ENCODE measurements around the gene STX1A.

Gene STX1A

GRCh38 chr7:73741600-73741999 is 22.1 kb upstream of the STX1A start (continued):
- TF ChIP-seq ZNF423 (tag by site-specific recombination; IDR thresholded peaks at IDR 0.05) (peak; percentile 57; the same call in 1 of the 2 replicates), ZNF24 (tag by site-specific recombination; IDR thresholded peaks at IDR 0.05) (peak; percentile 57; the same call in 1 of the 2 replicates), BCL11B (tag by site-specific recombination; IDR thresholded peaks at IDR 0.05; ENCODE audit: low read depth) (no peak), REPIN1 (tag by site-specific recombination; IDR thresholded peaks at IDR 0.05; ENCODE audit: low read depth) (no peak), ZNF292 (tag by site-specific recombination; IDR thresholded peaks at IDR 0.05; ENCODE audit: borderline replicate concordance, low read depth) (no peak), ZNF530 (tag by site-specific recombination; IDR thresholded peaks at IDR 0.05; ENCODE audit: low read depth) (no peak), ZNF398 (tag by site-specific recombination; IDR thresholded peaks at IDR 0.05) (no peak), ZNF214 (tag by site-specific recombination; IDR thresholded peaks at IDR 0.05; ENCODE audit: borderline replicate concordance) (no peak), ZFP3 (tag by site-specific recombination; IDR thresholded peaks at IDR 0.05; ENCODE audit: low read depth) (no peak), ZNF670 (tag by site-specific recombination; IDR thresholded peaks at IDR 0.05; ENCODE audit: low read depth) (no peak), ZNF664 (tag by site-specific recombination; IDR thresholded peaks at IDR 0.05) (no peak), KLF7 (tag by site-specific recombination; IDR thresholded peaks at IDR 0.05; ENCODE audit: borderline replicate concordance) (no peak), ZNF174 (tag by site-specific recombination; IDR thresholded peaks at IDR 0.05) (no peak), ZNF140 (tag by site-specific recombination; IDR thresholded peaks at IDR 0.05) (no peak), ZBTB7A (tag by site-specific recombination; IDR thresholded peaks at IDR 0.05; ENCODE audit: low read depth) (no peak), ZNF335 (tag by site-specific recombination; conservative IDR thresholded peaks at IDR 0.05) (peak; percentile 69), ZNF76 (tag by site-specific recombination; IDR thresholded peaks at IDR 0.05; ENCODE audit: borderline replicate concordance, low read depth) (no peak), CTCF (tag by site-specific recombination; IDR thresholded peaks at IDR 0.05) (no peak)
- TF ChIP-seq, protein P1, sequence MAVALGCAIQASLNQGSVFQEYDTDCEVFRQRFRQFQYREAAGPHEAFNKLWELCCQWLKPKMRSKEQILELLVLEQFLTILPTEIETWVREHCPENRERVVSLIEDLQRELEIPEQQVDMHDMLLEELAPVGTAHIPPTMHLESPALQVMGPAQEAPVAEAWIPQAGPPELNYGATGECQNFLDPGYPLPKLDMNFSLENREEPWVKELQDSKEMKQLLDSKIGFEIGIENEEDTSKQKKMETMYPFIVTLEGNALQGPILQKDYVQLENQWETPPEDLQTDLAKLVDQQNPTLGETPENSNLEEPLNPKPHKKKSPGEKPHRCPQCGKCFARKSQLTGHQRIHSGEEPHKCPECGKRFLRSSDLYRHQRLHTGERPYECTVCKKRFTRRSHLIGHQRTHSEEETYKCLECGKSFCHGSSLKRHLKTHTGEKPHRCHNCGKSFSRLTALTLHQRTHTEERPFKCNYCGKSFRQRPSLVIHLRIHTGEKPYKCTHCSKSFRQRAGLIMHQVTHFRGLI (tag by site-specific recombination; IDR thresholded peaks at IDR 0.05) = no peak
- TF ChIP-seq, protein P2, sequence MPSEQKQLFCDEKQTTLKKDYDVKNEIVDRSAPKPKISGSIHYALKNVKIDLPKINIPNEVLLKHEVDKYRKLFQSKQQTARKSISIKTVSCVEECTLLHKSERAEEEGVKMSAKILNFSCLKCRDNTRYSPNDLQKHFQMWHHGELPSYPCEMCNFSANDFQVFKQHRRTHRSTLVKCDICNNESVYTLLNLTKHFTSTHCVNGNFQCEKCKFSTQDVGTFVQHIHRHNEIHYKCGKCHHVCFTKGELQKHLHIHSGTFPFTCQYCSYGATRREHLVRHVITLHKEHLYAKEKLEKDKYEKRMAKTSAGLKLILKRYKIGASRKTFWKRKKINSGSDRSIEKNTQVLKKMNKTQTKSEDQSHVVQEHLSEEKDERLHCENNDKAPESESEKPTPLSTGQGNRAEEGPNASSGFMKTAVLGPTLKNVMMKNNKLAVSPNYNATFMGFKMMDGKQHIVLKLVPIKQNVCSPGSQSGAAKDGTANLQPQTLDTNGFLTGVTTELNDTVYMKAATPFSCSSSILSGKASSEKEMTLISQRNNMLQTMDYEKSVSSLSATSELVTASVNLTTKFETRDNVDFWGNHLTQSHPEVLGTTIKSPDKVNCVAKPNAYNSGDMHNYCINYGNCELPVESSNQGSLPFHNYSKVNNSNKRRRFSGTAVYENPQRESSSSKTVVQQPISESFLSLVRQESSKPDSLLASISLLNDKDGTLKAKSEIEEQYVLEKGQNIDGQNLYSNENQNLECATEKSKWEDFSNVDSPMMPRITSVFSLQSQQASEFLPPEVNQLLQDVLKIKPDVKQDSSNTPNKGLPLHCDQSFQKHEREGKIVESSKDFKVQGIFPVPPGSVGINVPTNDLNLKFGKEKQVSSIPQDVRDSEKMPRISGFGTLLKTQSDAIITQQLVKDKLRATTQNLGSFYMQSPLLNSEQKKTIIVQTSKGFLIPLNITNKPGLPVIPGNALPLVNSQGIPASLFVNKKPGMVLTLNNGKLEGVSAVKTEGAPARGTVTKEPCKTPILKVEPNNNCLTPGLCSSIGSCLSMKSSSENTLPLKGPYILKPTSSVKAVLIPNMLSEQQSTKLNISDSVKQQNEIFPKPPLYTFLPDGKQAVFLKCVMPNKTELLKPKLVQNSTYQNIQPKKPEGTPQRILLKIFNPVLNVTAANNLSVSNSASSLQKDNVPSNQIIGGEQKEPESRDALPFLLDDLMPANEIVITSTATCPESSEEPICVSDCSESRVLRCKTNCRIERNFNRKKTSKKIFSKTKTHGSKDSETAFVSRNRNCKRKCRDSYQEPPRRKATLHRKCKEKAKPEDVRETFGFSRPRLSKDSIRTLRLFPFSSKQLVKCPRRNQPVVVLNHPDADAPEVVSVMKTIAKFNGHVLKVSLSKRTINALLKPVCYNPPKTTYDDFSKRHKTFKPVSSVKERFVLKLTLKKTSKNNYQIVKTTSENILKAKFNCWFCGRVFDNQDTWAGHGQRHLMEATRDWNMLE (tag by site-specific recombination; conservative IDR thresholded peaks at IDR 0.05; ENCODE audit: low read depth) = no peak
- TF ChIP-seq, protein P3, sequence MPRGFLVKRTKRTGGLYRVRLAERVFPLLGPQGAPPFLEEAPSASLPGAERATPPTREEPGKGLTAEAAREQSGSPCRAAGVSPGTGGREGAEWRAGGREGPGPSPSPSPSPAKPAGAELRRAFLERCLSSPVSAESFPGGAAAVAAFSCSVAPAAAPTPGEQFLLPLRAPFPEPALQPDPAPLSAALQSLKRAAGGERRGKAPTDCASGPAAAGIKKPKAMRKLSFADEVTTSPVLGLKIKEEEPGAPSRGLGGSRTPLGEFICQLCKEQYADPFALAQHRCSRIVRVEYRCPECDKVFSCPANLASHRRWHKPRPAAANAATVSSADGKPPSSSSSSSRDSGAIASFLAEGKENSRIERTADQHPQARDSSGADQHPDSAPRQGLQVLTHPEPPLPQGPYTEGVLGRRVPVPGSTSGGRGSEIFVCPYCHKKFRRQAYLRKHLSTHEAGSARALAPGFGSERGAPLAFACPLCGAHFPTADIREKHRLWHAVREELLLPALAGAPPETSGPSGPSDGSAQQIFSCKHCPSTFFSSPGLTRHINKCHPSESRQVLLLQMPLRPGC (tag by site-specific recombination; IDR thresholded peaks at IDR 0.05) = no peak
- TF ChIP-seq, protein P4, sequence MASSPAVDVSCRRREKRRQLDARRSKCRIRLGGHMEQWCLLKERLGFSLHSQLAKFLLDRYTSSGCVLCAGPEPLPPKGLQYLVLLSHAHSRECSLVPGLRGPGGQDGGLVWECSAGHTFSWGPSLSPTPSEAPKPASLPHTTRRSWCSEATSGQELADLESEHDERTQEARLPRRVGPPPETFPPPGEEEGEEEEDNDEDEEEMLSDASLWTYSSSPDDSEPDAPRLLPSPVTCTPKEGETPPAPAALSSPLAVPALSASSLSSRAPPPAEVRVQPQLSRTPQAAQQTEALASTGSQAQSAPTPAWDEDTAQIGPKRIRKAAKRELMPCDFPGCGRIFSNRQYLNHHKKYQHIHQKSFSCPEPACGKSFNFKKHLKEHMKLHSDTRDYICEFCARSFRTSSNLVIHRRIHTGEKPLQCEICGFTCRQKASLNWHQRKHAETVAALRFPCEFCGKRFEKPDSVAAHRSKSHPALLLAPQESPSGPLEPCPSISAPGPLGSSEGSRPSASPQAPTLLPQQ (tag by site-specific recombination; IDR thresholded peaks at IDR 0.05) = peak; percentile 45; the same call in 1 of the 2 replicates

All from HEK293 (cell line).